K562 (cell line): ENCODE measurements around the gene TMEM184B. TPM values are rescaled to one million over a fixed set of nuclear protein-coding genes. Genes with fewer than 3 reads are reported as not detected.
A peak's percentile ranks its signal among the peaks of the same experiment; 100 is the strongest.

Experiments used
- ARID2 ChIP-seq: fragments of 450-650 bp; IDR thresholded peaks from 2 replicates; pipeline ENCODE4 v1.6.1; 2017; ENCODE audit warnings: antibody characterized with exemption, mild to moderate bottlenecking
- BDP1 ChIP-seq: IDR thresholded peaks from 3 replicates; pipeline ENCODE4 v1.6.1; 2011; ENCODE audit not compliant: insufficient read length, insufficient read depth
- CREM ChIP-seq: IDR thresholded peaks from 2 replicates; pipeline ENCODE4 v1.6.1; 2014; ENCODE audit warnings: antibody characterized with exemption, low read depth
- ELF1 ChIP-seq: fragments of 200-800 bp; sonication (Bioruptor generic); IDR thresholded peaks from 2 replicates; pipeline ENCODE4 v1.6.1; 2016; ENCODE audit warnings: missing genetic modification characterization, missing compliant biosample characterization
- ERF ChIP-seq: fragments of 450-650 bp; formaldehyde crosslinking; IDR thresholded peaks from 2 replicates; pipeline ENCODE4 v1.4.0; 2020; ENCODE audit warnings: mild to moderate bottlenecking, mixed read lengths
- GTF2A2 ChIP-seq: IDR thresholded peaks from 2 replicates; pipeline ENCODE4 v1.6.1; 2016; ENCODE audit warnings: mild to moderate bottlenecking, missing genetic modification characterization, missing compliant biosample characterization
- HDGF ChIP-seq: fragments of 450-650 bp; IDR thresholded peaks from 2 replicates; pipeline ENCODE4 v1.6.1; 2016
- HNRNPLL ChIP-seq: fragments of 200-400 bp; formaldehyde crosslinking; IDR thresholded peaks from 2 replicates; pipeline ENCODE4 v1.6.1; 2017; ENCODE audit warnings: low read length, low read depth, mild to moderate bottlenecking; ENCODE audit not compliant: poor library complexity, severe bottlenecking
- MAFK ChIP-seq: IDR thresholded peaks from 2 replicates; pipeline ENCODE4 v1.6.1; 2011; ENCODE audit warnings: low read length, improper control_type of control experiment
- NFIC ChIP-seq: fragments of 450-650 bp; IDR thresholded peaks from 2 replicates; pipeline ENCODE4 v1.6.1; 2017; ENCODE audit warnings: mild to moderate bottlenecking, inconsistent platforms
- PHB ChIP-seq: fragments of 250-450 bp; sonication (Bioruptor Pico); IDR thresholded peaks from 2 replicates; pipeline ENCODE4 v1.5.0; 2021
- PHB2 ChIP-seq: fragments of 450-650 bp; IDR thresholded peaks from 2 replicates; pipeline ENCODE4 v1.6.1; 2017; ENCODE audit warnings: low read depth
- POU5F1 ChIP-seq: fragments of 150-350 bp; IDR thresholded peaks from 2 replicates; pipeline ENCODE4 v1.6.1; 2014; ENCODE audit warnings: borderline replicate concordance, low read length, low read depth, mild to moderate bottlenecking; ENCODE audit not compliant: partially characterized antibody
- PTTG1 ChIP-seq: fragments of 450-650 bp; IDR thresholded peaks from 2 replicates; pipeline ENCODE4 v1.6.1; 2016; ENCODE audit warnings: low read depth, mild to moderate bottlenecking, missing genetic modification characterization, missing compliant biosample characterization
- RBM22 ChIP-seq: fragments of 200-400 bp; formaldehyde crosslinking; IDR thresholded peaks from 2 replicates; pipeline ENCODE4 v1.6.1; 2018; ENCODE audit warnings: low read length, low read depth; ENCODE audit not compliant: poor library complexity, severe bottlenecking
- SMC3 ChIP-seq: conservative IDR thresholded peaks from 2 replicates; pipeline ENCODE4 v1.6.1; 2011; ENCODE audit warnings: low read depth, low read length, improper control_type of control experiment; ENCODE audit not compliant: insufficient read depth
- ZFPM2 ChIP-seq: fragments of 250-450 bp; sonication (Bioruptor Pico); IDR thresholded peaks from 2 replicates; pipeline ENCODE4 v1.5.1; 2022; ENCODE audit warnings: mild to moderate bottlenecking
- ZNF197 ChIP-seq: fragments of 200-800 bp; sonication (Bioruptor generic); IDR thresholded peaks from 2 replicates; pipeline ENCODE4 v1.6.1; 2016; ENCODE audit warnings: low read depth, missing genetic modification characterization, missing compliant biosample characterization
- ZNF212 ChIP-seq: fragments of 450-650 bp; formaldehyde crosslinking; IDR thresholded peaks from 2 replicates; pipeline ENCODE4 v1.4.0; 2020; ENCODE audit warnings: mild to moderate bottlenecking
- ZNF324 ChIP-seq: fragments of 250-450 bp; sonication (Bioruptor Pico); IDR thresholded peaks from 2 replicates; pipeline ENCODE4 v1.4.0; 2020; ENCODE audit warnings: mild to moderate bottlenecking
- ZNF586 ChIP-seq: fragments of 450-650 bp; formaldehyde crosslinking; conservative IDR thresholded peaks from 2 replicates; pipeline ENCODE4 v1.4.0; 2020; ENCODE audit warnings: mild to moderate bottlenecking, moderate library complexity
- ZNF589 ChIP-seq: fragments of 200-800 bp; sonication (Bioruptor generic); IDR thresholded peaks from 2 replicates; pipeline ENCODE4 v1.6.1; 2016; ENCODE audit warnings: low read depth, missing genetic modification characterization, missing compliant biosample characterization
- ZNF707 ChIP-seq: fragments of 250-450 bp; sonication (Bioruptor Pico); conservative IDR thresholded peaks from 2 replicates; pipeline ENCODE4 v1.8.0; 2022; ENCODE audit warnings: inconsistent platforms, mild to moderate bottlenecking, moderate library complexity
- ZNF717 ChIP-seq: fragments of 250-450 bp; sonication (Bioruptor Pico); IDR thresholded peaks from 2 replicates; pipeline ENCODE4 v1.5.0; 2021
- polyA plus RNA-seq, 8 experiments: library from polyadenylated mRNA; depleted of rRNA in 4 of 8; stranded (reverse) in 5 of 8; unstranded in 3 of 8; fragments of >200 nt; fragmentation: Nextera tagmentation in 2 of 8; fragmentation: Illumina TruSeq in 1 of 8; extraction: Ambion mirVana in 2 of 8; extraction: Trizol in 1 of 8; gene quantifications; 2 replicates each; pipeline versions ENCODE4 v1.2.1 to v1.2.3, GENCODE V29; 2011 to 2014; ENCODE audit warnings: inconsistent platforms in 1 of 8, missing spikeins in 1 of 8
- total RNA-seq, 7 experiments: library from RNA; depleted of rRNA in 6 of 7; stranded (reverse); fragments of >200 nt in 6 of 7; fragmentation: Illumina TruSeq in 2 of 7; extraction: Trizol in 2 of 7; gene quantifications; 2 replicates each; pipeline versions ENCODE4 v1.2.1 to v1.2.3, GENCODE V29; 2011 to 2021; ENCODE audit warnings: low replicate concordance in 1 of 7
- TF ChIP-seq, protein P1 (sequence below): fragments of 250-450 bp; sonication (Bioruptor Pico); IDR thresholded peaks from 2 replicates; pipeline ENCODE4 v1.8.0; 2022; ENCODE audit warnings: moderate library complexity, mild to moderate bottlenecking, inconsistent platforms
- TF ChIP-seq, protein P2 (sequence below): sonication (generic); formaldehyde crosslinking; IDR thresholded peaks from 2 replicates; pipeline ENCODE4 v1.8.0; 2022; ENCODE audit warnings: mild to moderate bottlenecking, missing genetic modification reagents, borderline replicate concordance
- TF ChIP-seq, protein P3 (sequence below): fragments of 250-450 bp; sonication (Bioruptor Pico); IDR thresholded peaks from 2 replicates; pipeline ENCODE4 v1.5.0; 2022; ENCODE audit warnings: mild to moderate bottlenecking

The TMEM184B gene
- total and polyA plus RNA-seq, 9 of the 15 experiments (the other 6 are each of a cell fraction or from before 2014, with no cell fraction given) = 0.31 to 25.1 (median 6.2) TPM

DNA sequence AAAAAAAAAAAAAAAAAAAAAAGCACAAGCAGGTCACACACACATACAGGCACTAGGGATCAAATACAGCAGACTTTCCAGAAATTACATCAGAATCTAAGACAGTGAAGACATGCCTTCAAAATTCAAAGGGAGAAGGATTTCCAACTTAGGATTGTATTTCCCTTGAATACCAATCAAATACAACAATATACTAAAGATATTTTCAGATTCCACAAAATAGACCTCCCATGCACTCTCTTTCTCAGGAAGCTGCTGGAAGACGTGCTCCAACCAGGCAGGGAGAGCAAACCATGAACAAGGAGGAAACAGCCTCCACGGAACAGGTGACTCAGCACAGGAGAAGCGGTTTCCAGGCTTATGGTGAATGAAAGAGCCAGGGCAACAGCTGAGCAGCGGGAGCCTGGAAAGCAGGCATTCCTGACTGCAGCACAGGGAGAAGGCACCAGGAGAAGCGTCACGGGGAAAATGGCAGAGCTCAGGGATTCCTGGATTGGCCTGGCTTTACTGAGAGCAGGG is 32.0 kb downstream of the TMEM184B start (continued):
- TF ChIP-seq, protein P1, sequence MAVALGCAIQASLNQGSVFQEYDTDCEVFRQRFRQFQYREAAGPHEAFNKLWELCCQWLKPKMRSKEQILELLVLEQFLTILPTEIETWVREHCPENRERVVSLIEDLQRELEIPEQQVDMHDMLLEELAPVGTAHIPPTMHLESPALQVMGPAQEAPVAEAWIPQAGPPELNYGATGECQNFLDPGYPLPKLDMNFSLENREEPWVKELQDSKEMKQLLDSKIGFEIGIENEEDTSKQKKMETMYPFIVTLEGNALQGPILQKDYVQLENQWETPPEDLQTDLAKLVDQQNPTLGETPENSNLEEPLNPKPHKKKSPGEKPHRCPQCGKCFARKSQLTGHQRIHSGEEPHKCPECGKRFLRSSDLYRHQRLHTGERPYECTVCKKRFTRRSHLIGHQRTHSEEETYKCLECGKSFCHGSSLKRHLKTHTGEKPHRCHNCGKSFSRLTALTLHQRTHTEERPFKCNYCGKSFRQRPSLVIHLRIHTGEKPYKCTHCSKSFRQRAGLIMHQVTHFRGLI (CRISPR knock-in tag) = no peak
- TF ChIP-seq HDGF (no peak), ZNF212 (CRISPR knock-in tag) (no peak), ELF1 (tag) (no peak), PHB (CRISPR knock-in tag) (no peak), ZNF324 (CRISPR knock-in tag) (no peak), ZNF707 (CRISPR knock-in tag) (no peak), BDP1 (no peak), RBM22 (no peak), ZFPM2 (no peak), CREM (no peak), PHB2 (no peak), ZNF717 (CRISPR knock-in tag) (no peak), PTTG1 (tag) (no peak), MAFK (peak; percentile 45; the same call in 1 of the 2 replicates), HNRNPLL (no peak), GTF2A2 (tag) (no peak), POU5F1 (no peak), ZNF586 (CRISPR knock-in tag) (no peak), ZNF589 (CRISPR knock-in tag) (peak; percentile 80), NFIC (no peak), ARID2 (no peak), ZNF197 (CRISPR knock-in tag) (peak; percentile 71; the same call in 1 of the 2 replicates), SMC3 (no peak), ERF (CRISPR knock-in tag) (no peak)
- TF ChIP-seq, protein P2, sequence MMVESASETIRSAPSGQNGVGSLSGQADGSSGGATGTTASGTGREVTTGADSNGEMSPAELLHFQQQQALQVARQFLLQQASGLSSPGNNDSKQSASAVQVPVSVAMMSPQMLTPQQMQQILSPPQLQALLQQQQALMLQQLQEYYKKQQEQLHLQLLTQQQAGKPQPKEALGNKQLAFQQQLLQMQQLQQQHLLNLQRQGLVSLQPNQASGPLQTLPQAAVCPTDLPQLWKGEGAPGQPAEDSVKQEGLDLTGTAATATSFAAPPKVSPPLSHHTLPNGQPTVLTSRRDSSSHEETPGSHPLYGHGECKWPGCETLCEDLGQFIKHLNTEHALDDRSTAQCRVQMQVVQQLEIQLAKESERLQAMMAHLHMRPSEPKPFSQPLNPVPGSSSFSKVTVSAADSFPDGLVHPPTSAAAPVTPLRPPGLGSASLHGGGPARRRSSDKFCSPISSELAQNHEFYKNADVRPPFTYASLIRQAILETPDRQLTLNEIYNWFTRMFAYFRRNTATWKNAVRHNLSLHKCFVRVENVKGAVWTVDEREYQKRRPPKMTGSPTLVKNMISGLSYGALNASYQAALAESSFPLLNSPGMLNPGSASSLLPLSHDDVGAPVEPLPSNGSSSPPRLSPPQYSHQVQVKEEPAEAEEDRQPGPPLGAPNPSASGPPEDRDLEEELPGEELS (CRISPR knock-in tag) = no peak
- TF ChIP-seq, protein P3, sequence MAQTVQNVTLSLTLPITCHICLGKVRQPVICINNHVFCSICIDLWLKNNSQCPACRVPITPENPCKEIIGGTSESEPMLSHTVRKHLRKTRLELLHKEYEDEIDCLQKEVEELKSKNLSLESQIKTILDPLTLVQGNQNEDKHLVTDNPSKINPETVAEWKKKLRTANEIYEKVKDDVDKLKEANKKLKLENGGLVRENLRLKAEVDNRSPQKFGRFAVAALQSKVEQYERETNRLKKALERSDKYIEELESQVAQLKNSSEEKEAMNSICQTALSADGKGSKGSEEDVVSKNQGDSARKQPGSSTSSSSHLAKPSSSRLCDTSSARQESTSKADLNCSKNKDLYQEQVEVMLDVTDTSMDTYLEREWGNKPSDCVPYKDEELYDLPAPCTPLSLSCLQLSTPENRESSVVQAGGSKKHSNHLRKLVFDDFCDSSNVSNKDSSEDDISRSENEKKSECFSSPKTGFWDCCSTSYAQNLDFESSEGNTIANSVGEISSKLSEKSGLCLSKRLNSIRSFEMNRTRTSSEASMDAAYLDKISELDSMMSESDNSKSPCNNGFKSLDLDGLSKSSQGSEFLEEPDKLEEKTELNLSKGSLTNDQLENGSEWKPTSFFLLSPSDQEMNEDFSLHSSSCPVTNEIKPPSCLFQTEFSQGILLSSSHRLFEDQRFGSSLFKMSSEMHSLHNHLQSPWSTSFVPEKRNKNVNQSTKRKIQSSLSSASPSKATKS (CRISPR knock-in tag) = no peak
